Left renal pelvis (tissue), 4 donors: Measurements from ENCODE around the gene SAMD14. TPM values are rescaled to one million over a fixed set of nuclear protein-coding genes. Genes with fewer than 3 reads are reported as not detected.
"Not testable (repeated sequence)": the region's sequence is repeated elsewhere in the genome, so short reads cannot be mapped to it uniquely, and the experiment has no call there.

Experiments
- DNase-seq, 4 donors: peaks; one replicate each; pipeline ENCODE4 v3.0.0-alpha.2; 2013; ENCODE audit warnings: low read depth in 4 of 4, low spot score in 3 of 4
- polyA plus RNA-seq, 4 donors: library from polyadenylated mRNA; unstranded; fragments of 120-200 nt; gene quantifications; one replicate each; pipeline ENCODE4 v1.2.1, GENCODE V29; 2013; ENCODE audit not compliant: insufficient read length in 4 of 4

SAMD14 gene
- polyA plus RNA-seq, 4 donors: 9.2 to 19.0 (median 13.1) TPM

GRCh38 chr17:50062293-50063243 is 67.4 kb downstream of the SAMD14 start:
- DNase-seq: no peak

GRCh38 chr17:50061713-50062045 is 68.3 kb downstream of the SAMD14 start:
- DNase-seq: not testable (repeated sequence)

GRCh38 chr17:50060951-50061712 is 68.8 kb downstream of the SAMD14 start:
- DNase-seq: no peak

Other genes starting within 250 kb of the SAMD14 start
- gene DLX4, start 161.0 kb downstream of the SAMD14 start, polyA plus RNA-seq: under 1 TPM in 3 of 4 donors, not detected in 1; 0.60 to 0.98 (median 0.66) TPM
- gene DLX3, start 134.9 kb downstream of the SAMD14 start, polyA plus RNA-seq: 1 to 10 TPM in 3 of 4 donors, under 1 TPM in 1; 0.99 to 1.7 (median 1.3) TPM
- 100 to 1,000 TPM in 1 of 4 donors, 10 to 100 TPM in 3; 48.3 to 109 (median 88.1) TPM for gene ITGA3, start 74.0 kb downstream of the SAMD14 start, polyA plus RNA-seq
- 100 to 1,000 TPM in 3 of 4 donors, 10 to 100 TPM in 1; 68.8 to 113 (median 112) TPM for gene PDK2, start 34.8 kb downstream of the SAMD14 start, polyA plus RNA-seq
- gene PPP1R9B, start 20.5 kb upstream of the SAMD14 start, polyA plus RNA-seq: 10 to 100 TPM; 40.5 to 54.9 (median 46.6) TPM
- 1 to 10 TPM in 2 of 4 donors, under 1 TPM in 2; 0.48 to 1.5 (median 0.89) TPM for gene SGCA, start 35.8 kb upstream of the SAMD14 start, polyA plus RNA-seq
- gene COL1A1, start 71.5 kb upstream of the SAMD14 start, polyA plus RNA-seq: 1,000 to 10,000 TPM in 1 of 4 donors, 100 to 1,000 TPM in 3; 462 to 7,291 (median 934) TPM
- gene TMEM92, start 144.3 kb upstream of the SAMD14 start, polyA plus RNA-seq: 1 to 10 TPM in 3 of 4 donors, under 1 TPM in 1; 0.66 to 2.9 (median 1.9) TPM
- 10 to 100 TPM; 18.2 to 24.5 (median 19.1) TPM for gene XYLT2, start 216.0 kb upstream of the SAMD14 start, polyA plus RNA-seq
- gene MRPL27, start 243.0 kb upstream of the SAMD14 start, polyA plus RNA-seq: 10 to 100 TPM; 59.8 to 76.3 (median 69.4) TPM
- 1 to 10 TPM; 7.3 to 9.2 (median 8.0) TPM for gene EME1, start 243.1 kb upstream of the SAMD14 start, polyA plus RNA-seq